K562 (cell line): Measurements from ENCODE around the gene DIAPH3. TPM values are rescaled to one million over a fixed set of nuclear protein-coding genes. Genes with fewer than 3 reads are reported as not detected.

Source experiments
- BCOR ChIP-seq: fragments of 450-650 bp; IDR thresholded peaks from 2 replicates; pipeline ENCODE4 v1.6.1; 2016
- BRD9 ChIP-seq: fragments of 450-650 bp; IDR thresholded peaks from 2 replicates; pipeline ENCODE4 v1.6.1; 2018; ENCODE audit warnings: low read depth; ENCODE audit not compliant: partially characterized antibody
- CC2D1A ChIP-seq: fragments of 450-650 bp; IDR thresholded peaks from 2 replicates; pipeline ENCODE4 v1.6.1; 2017; ENCODE audit warnings: mild to moderate bottlenecking
- CEBPG ChIP-seq, 3 experiments: fragments of 200-800 bp in 1 of 3; sonication (Bioruptor generic) in 1 of 3; sonication (generic) in 1 of 3; formaldehyde crosslinking in 1 of 3; IDR thresholded peaks in 2 of 3; conservative IDR thresholded peaks in 1 of 3; 2 replicates each; pipeline versions ENCODE4 v1.6.1 to v1.8.0; 2016 to 2022; ENCODE audit warnings: missing compliant biosample characterization in 2 of 3, missing genetic modification characterization in 2 of 3, mild to moderate bottlenecking in 1 of 3, missing genetic modification reagents in 1 of 3
- GABPA ChIP-seq: fragments of 200-800 bp; sonication (Bioruptor generic); conservative IDR thresholded peaks from 2 replicates; pipeline ENCODE4 v1.6.1; 2016; ENCODE audit warnings: low read depth, missing genetic modification characterization, missing compliant biosample characterization
- GTF2B ChIP-seq: IDR thresholded peaks from 2 replicates; pipeline ENCODE4 v1.6.1; 2011; ENCODE audit not compliant: insufficient read length; ENCODE audit errors: extremely low read depth
- HLTF ChIP-seq: fragments of 450-650 bp; IDR thresholded peaks from 2 replicates; pipeline ENCODE4 v1.6.1; 2016
- MAZ ChIP-seq, 2 experiments: fragments of 450-650 bp in 1 of 2; sonication (generic) in 1 of 2; formaldehyde crosslinking; IDR thresholded peaks in 1 of 2; conservative IDR thresholded peaks in 1 of 2; 2 replicates each; pipeline versions ENCODE4 v1.4.0 to v1.5.0; 2020; ENCODE audit warnings: mild to moderate bottlenecking in 1 of 2, missing genetic modification reagents in 1 of 2
- MECOM ChIP-seq: fragments of 250-450 bp; sonication (Bioruptor Pico); IDR thresholded peaks from 2 replicates; pipeline ENCODE4 v1.8.0; 2022; ENCODE audit warnings: inconsistent platforms
- MTA2 ChIP-seq: fragments of 450-650 bp; IDR thresholded peaks from 2 replicates; pipeline ENCODE4 v1.6.1; 2016; ENCODE audit warnings: low read depth
- MXI1 ChIP-seq: IDR thresholded peaks from 2 replicates; pipeline ENCODE4 v1.6.1; 2011; ENCODE audit warnings: low read depth, mild to moderate bottlenecking, improper control_type of control experiment, low read length
- POLR2B ChIP-seq: fragments of 450-650 bp; IDR thresholded peaks from 2 replicates; pipeline ENCODE4 v1.6.1; 2018; ENCODE audit warnings: low read depth; ENCODE audit not compliant: partially characterized antibody
- POLR2G ChIP-seq: fragments of 200-400 bp; formaldehyde crosslinking; IDR thresholded peaks from 2 replicates; pipeline ENCODE4 v1.6.1; 2017; ENCODE audit warnings: low read depth, mild to moderate bottlenecking, antibody characterized with exemption, low read length, moderate library complexity
- PPARD ChIP-seq: fragments of 250-450 bp; sonication (Bioruptor Pico); IDR thresholded peaks from 2 replicates; pipeline ENCODE4 v1.8.0; 2022; ENCODE audit warnings: inconsistent platforms, mild to moderate bottlenecking, moderate library complexity
- RBM15 ChIP-seq: fragments of 200-400 bp; formaldehyde crosslinking; IDR thresholded peaks from 2 replicates; pipeline ENCODE4 v1.6.1; 2018; ENCODE audit warnings: mild to moderate bottlenecking, low read length, moderate library complexity; ENCODE audit not compliant: insufficient read depth
- SRF ChIP-seq, 2 experiments: fragments of 250-450, 450-650 bp in 1 of 2; sonication (Bioruptor Pico) in 1 of 2; sonication (generic) in 1 of 2; formaldehyde crosslinking; IDR thresholded peaks; 2 replicates each; pipeline versions ENCODE4 v1.5.0 to v1.5.1; 2020 to 2022; ENCODE audit warnings: mild to moderate bottlenecking in 1 of 2, missing genetic modification reagents in 1 of 2
- XRCC4 ChIP-seq: IDR thresholded peaks from one replicate; pipeline ENCODE4 v1.6.1; 2011; ENCODE audit not compliant: insufficient read depth, insufficient read length; ENCODE audit errors: extremely low read depth
- ZNF133 ChIP-seq: fragments of 250-450 bp; sonication (Bioruptor Pico); IDR thresholded peaks from 2 replicates; pipeline ENCODE4 v1.4.0; 2020; ENCODE audit warnings: mild to moderate bottlenecking
- ZNF76 ChIP-seq: fragments of 250-450 bp; sonication (Bioruptor Pico); IDR thresholded peaks from 2 replicates; pipeline ENCODE4 v1.4.0; 2020; ENCODE audit warnings: mild to moderate bottlenecking, moderate library complexity, borderline replicate concordance
- polyA plus RNA-seq, 8 experiments: library from polyadenylated mRNA; depleted of rRNA in 4 of 8; stranded (reverse) in 5 of 8; unstranded in 3 of 8; fragments of >200 nt; fragmentation: Nextera tagmentation in 2 of 8; fragmentation: Illumina TruSeq in 1 of 8; extraction: Ambion mirVana in 2 of 8; extraction: Trizol in 1 of 8; gene quantifications; 2 replicates each; pipeline versions ENCODE4 v1.2.1 to v1.2.3, GENCODE V29; 2011 to 2014; ENCODE audit warnings: inconsistent platforms in 1 of 8, missing spikeins in 1 of 8
- total RNA-seq, 7 experiments: library from RNA; depleted of rRNA in 6 of 7; stranded (reverse); fragments of >200 nt in 6 of 7; fragmentation: Illumina TruSeq in 2 of 7; extraction: Trizol in 2 of 7; gene quantifications; 2 replicates each; pipeline versions ENCODE4 v1.2.1 to v1.2.3, GENCODE V29; 2011 to 2021; ENCODE audit warnings: low replicate concordance in 1 of 7

The DIAPH3 gene
- total and polyA plus RNA-seq, 9 of the 15 experiments (the other 6 are each of a cell fraction or from before 2014, with no cell fraction given), result 9.0 to 18.7 (median 14.7) TPM

GRCh38 chr13:60163478-60164233, at the start of gene DIAPH3 (continued):
- no peak for TF ChIP-seq ZNF76
- TF ChIP-seq HLTF, result no peak
- peak; percentile 83 for TF ChIP-seq POLR2B
- TF ChIP-seq BRD9, result no peak
- 0 out of 2 replicates have a peak, but pooled peaks have one; percentile 17 for TF ChIP-seq CC2D1A
- no peak for TF ChIP-seq XRCC4
- no peak for TF ChIP-seq ZNF133 (CRISPR knock-in tag)
- TF ChIP-seq POLR2G, result peak; percentile 95
- no peak for TF ChIP-seq CEBPG (CRISPR knock-in tag; IDR thresholded peaks at IDR 0.05)
- no peak for TF ChIP-seq CEBPG (tag; conservative IDR thresholded peaks at IDR 0.05 in 1 of 2, IDR thresholded peaks at IDR 0.05 in 1 of 2)
- TF ChIP-seq MAZ (CRISPR knock-in tag; conservative IDR thresholded peaks at IDR 0.05 in 1 of 2, IDR thresholded peaks at IDR 0.05 in 1 of 2), result peak in 1 of 2 experiments; percentile 26; a peak in 1 of 4 replicates
- TF ChIP-seq BCOR, result no peak
- no peak for TF ChIP-seq MECOM (CRISPR knock-in tag)
- peak; percentile 96 for TF ChIP-seq GABPA (tag)
- TF ChIP-seq SRF (CRISPR knock-in tag; IDR thresholded peaks at IDR 0.05), result peak in 1 of 2 experiments; percentile 47; a peak in 2 of 4 replicates
- no peak for TF ChIP-seq PPARD (CRISPR knock-in tag)
- TF ChIP-seq MTA2, result no peak
- TF ChIP-seq RBM15, result no peak
- no peak for TF ChIP-seq MXI1
- no peak for TF ChIP-seq GTF2B
